Thoracic aorta (tissue), 2 donors: ENCODE data around the gene FOS. TPM values are rescaled to one million over a fixed set of nuclear protein-coding genes. Genes with fewer than 3 reads are reported as not detected.

Experiments used
- ATAC-seq: fragments of 150-250 bp; one replicate; pipeline ENCODE4 v1.8.0; 2017; ENCODE audit warnings: low read depth; ENCODE audit not compliant: insufficient number of reproducible peaks, low FRiP score
- DNase-seq: peaks from one replicate; pipeline ENCODE4 v3.0.0-alpha.2; 2020; ENCODE audit warnings: low spot score
- H3K27ac ChIP-seq, 2 donors: fragments of 200-600 bp; sonication (generic); 1 replicate in 1 of 2; 2 replicates in 1 of 2; pipeline ENCODE4 v1.5.1; 2016; ENCODE audit warnings: mild to moderate bottlenecking in 2 of 2, moderate library complexity in 2 of 2
- H3K27me3 ChIP-seq: fragments of 200-600 bp; sonication (generic); replicated peaks from 2 replicates; pipeline ENCODE4 v1.6.0; 2016; ENCODE audit warnings: mild to moderate bottlenecking; ENCODE audit not compliant: insufficient read depth
- H3K36me3 ChIP-seq: fragments of 200-600 bp; sonication (generic); one replicate; pipeline ENCODE4 v1.5.1; 2016
- H3K4me1 ChIP-seq, 2 donors: fragments of 200-600 bp; sonication (generic); 1 replicate in 1 of 2; 2 replicates in 1 of 2; pipeline versions ENCODE4 v1.5.1 to v1.6.0; 2016; ENCODE audit warnings: low read depth in 2 of 2, mild to moderate bottlenecking in 1 of 2; ENCODE audit not compliant: control insufficient read depth in 1 of 2
- H3K4me3 ChIP-seq: fragments of 200-600 bp; sonication (generic); 2 replicates; pipeline ENCODE4 v1.5.1; 2016; ENCODE audit warnings: mild to moderate bottlenecking
- H3K9me3 ChIP-seq: fragments of 200-600 bp; sonication (generic); 2 replicates; pipeline ENCODE4 v1.5.1; 2016
- total RNA-seq, 2 donors: library from RNA; depleted of rRNA; stranded (reverse); fragments of >200 nt; gene quantifications; one replicate each; pipeline versions ENCODE4 v1.1.0 to v1.2.3, GENCODE V29; 2016
- TF ChIP-seq, protein P1 (sequence below): fragments of 200-600 bp; sonication (generic); IDR thresholded peaks from one replicate; pipeline ENCODE4 v1.5.1; 2019; ENCODE audit warnings: antibody characterized with exemption

Gene FOS
- total RNA-seq, 2 donors from 2014 or later: 358 to 3,038 TPM

DNA sequence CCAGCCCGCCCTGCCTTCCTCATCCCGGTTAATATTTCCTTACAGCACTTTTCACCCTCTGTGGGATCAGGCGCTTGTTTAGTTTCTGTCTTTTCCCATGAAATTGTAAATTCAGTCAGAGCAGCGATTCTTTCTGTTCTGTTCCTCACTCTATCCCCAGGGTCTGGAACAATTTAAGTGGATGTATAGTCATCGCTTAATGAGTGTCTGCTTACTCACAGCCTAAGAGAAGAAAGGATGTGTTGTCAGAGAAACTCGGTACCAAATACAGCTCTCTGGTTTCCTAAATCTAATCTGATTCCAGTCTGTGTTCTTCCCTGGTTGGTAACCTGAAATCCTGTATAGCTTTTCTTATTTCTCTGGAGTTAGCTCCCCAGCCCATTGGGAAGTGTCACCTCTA lies 44.9 kb downstream of the FOS start:
- no peaks in the 10 kb centered on the region for H3K9me3 ChIP-seq
- no peaks in the 10 kb centered on the region for H3K27me3 ChIP-seq
- DNase-seq: no peak
- H3K4me1 ChIP-seq: no peaks in the 10 kb centered on the region
- no peak for ATAC-seq
- TF ChIP-seq, protein P1, sequence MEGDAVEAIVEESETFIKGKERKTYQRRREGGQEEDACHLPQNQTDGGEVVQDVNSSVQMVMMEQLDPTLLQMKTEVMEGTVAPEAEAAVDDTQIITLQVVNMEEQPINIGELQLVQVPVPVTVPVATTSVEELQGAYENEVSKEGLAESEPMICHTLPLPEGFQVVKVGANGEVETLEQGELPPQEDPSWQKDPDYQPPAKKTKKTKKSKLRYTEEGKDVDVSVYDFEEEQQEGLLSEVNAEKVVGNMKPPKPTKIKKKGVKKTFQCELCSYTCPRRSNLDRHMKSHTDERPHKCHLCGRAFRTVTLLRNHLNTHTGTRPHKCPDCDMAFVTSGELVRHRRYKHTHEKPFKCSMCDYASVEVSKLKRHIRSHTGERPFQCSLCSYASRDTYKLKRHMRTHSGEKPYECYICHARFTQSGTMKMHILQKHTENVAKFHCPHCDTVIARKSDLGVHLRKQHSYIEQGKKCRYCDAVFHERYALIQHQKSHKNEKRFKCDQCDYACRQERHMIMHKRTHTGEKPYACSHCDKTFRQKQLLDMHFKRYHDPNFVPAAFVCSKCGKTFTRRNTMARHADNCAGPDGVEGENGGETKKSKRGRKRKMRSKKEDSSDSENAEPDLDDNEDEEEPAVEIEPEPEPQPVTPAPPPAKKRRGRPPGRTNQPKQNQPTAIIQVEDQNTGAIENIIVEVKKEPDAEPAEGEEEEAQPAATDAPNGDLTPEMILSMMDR: no peak
- no peak overlapping the region for H3K27ac ChIP-seq
- H3K36me3 ChIP-seq: no peaks in the 10 kb centered on the region
- no peak overlapping the region for H3K4me3 ChIP-seq

DNA sequence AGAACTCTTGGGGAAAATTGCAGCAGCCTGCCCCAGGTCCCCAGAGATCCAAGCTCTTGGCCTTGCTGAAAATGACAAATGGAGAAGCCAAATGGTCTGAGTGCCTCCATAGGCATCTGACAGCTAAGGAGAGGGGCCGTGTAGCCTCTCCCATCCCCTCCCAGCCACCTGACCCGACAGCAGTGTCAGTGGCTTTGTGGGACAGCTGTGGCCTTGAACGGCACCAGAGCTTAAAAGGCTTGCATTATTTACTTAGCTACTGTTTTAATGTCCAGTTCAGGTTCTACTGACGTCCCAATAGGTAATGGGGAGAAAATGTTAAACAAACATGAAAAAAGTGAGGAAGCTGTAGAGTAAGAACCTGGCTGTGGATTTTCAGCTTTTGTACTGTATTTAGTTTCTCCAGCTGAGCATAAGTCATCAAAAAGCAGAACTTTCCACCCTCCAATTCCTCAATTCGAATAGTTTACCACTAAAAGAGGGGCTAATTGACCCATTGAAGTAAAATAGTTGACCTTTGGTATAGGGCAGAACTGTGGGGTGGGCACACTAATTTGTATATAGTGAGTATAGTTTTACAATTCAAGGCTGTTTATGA lies 50.0 kb downstream of the FOS start:
- Histone ChIP-seq H3K4me3 (no peak overlapping the region), H3K36me3 (no peaks in the 10 kb centered on the region), H3K9me3 (no peaks in the 10 kb centered on the region), H3K27ac (no peak overlapping the region), H3K4me1 (no peaks in the 10 kb centered on the region), H3K27me3 (no peaks in the 10 kb centered on the region)
- ATAC-seq (no peak), DNase-seq (no peak)
- TF ChIP-seq, protein P1: no peak

DNA sequence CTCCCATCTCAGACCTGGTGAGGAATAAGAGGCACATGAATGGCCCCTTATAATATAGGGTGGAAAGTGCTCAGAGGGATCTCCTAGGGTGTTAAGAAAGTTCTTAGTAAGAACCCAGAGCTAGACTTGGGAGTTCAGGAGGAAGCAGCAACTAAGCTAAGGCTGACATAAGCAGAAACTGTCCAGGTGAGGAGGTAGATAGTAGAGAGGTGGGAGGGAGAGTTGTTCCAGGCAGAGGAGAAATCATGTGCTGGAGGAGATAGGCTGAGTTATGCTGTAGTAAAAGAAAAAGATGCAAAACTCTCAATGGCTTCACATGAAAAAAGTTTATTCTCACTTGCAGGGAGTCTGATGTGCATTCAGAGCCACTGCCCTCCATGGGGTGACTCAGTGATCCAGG lies 50.7 kb downstream of the FOS start:
- no peaks in the 10 kb centered on the region for H3K9me3 ChIP-seq
- no peak for ATAC-seq
- TF ChIP-seq, protein P1: no peak
- H3K4me1 ChIP-seq: no peaks in the 10 kb centered on the region
- H3K4me3 ChIP-seq: no peak overlapping the region
- no peaks in the 10 kb centered on the region for H3K36me3 ChIP-seq
- H3K27me3 ChIP-seq: no peaks in the 10 kb centered on the region
- H3K27ac ChIP-seq: no peak overlapping the region
- no peak for DNase-seq

DNA sequence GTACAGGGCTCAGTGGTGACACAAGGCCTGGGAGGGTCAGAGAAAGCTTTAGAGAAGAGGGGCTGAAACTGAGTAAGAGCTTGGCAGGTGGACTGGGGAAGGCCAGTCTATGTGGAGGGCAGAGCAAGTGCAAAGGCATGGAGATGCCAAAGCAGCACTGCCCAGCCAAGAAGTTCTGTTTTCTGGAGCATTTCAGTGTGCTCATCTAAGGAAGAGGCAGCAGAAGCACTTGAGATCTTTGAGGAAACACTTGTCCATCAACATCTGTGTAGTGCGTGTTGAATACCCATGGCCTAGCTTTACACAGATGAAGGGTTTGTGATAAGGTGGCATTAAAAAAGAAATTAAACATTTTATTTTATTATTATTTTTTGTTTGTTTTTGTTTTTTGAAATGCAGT lies 52.8 kb downstream of the FOS start:
- no peaks in the 10 kb centered on the region for H3K27me3 ChIP-seq
- H3K27ac ChIP-seq: no peak overlapping the region
- no peak overlapping the region for H3K4me3 ChIP-seq
- no peaks in the 10 kb centered on the region for H3K36me3 ChIP-seq
- H3K9me3 ChIP-seq: no peaks in the 10 kb centered on the region
- H3K4me1 ChIP-seq: no peaks in the 10 kb centered on the region
- ATAC-seq (no peak), DNase-seq (no peak)
- TF ChIP-seq, protein P1: no peak

Other genes starting within 250 kb of the FOS start
- 10 to 100 TPM; 17.9 to 30.2 TPM for gene MLH3, start 227.4 kb upstream of the FOS start, total RNA-seq
- 1 to 10 TPM; 4.9 to 6.8 TPM for gene ACYP1, start 214.8 kb upstream of the FOS start, total RNA-seq
- gene ZC2HC1C, start 209.2 kb upstream of the FOS start, total RNA-seq: 1 to 10 TPM in 1 of 2 donors, under 1 TPM in 1; 0.27 to 1.1 TPM
- 10 to 100 TPM; 51.3 to 65.3 TPM for gene NEK9, start 151.8 kb upstream of the FOS start, total RNA-seq
- 100 to 1,000 TPM; 258 to 342 TPM for gene TMED10, start 102.2 kb upstream of the FOS start, total RNA-seq
- 100 to 1,000 TPM in 1 of 2 donors, 10 to 100 TPM in 1; 81.8 to 100 TPM for gene JDP2, start 149.2 kb downstream of the FOS start, total RNA-seq
- gene BATF, start 243.6 kb downstream of the FOS start, total RNA-seq: 1 to 10 TPM; 3.7 to 9.5 TPM